HCT116 (cell line): ENCODE measurements around the gene PSMD12. TPM values are rescaled to one million over a fixed set of nuclear protein-coding genes. Genes with fewer than 3 reads are reported as not detected.
A peak's percentile ranks its signal among the peaks of the same experiment; 100 is the strongest.

Experiments
- ATAC-seq: fragments of 200-7000 bp; cut with Tn5 transposase; 2 replicates; pipeline ENCODE4 v1.9.1; 2020; ENCODE audit warnings: mild to moderate bottlenecking, moderate library complexity
- BruUV-seq: library from RNA; stranded (reverse); fragments of 400-500 nt; replicated peaks from 2 replicates; lab custom pipeline; 2021; lab: Mats Ljungman, UMichigan
- CTCF ChIA-PET: fragments of 300-600 bp; sonication (Branson Sonifier 250); formaldehyde crosslinking; loops from one replicate; lab custom pipeline; 2021; ENCODE audit warnings: antibody characterized with exemption; lab: Charles Lee
- POLR2A ChIA-PET: fragments of 300-600, 350-600 bp; sonication (Branson Sonifier 250); formaldehyde crosslinking; loops from one replicate; lab custom pipeline; 2021; ENCODE audit warnings: antibody characterized with exemption; lab: Charles Lee
- RAD21 ChIA-PET, 2 experiments: fragments of 300-600 bp; sonication (Branson Sonifier 250); formaldehyde crosslinking; loops; one replicate each; lab custom pipeline; 2023; ENCODE audit warnings: low total read pairs in 2 of 2; ENCODE audit not compliant: uncharacterized antibody in 2 of 2, unreplicated experiment in 2 of 2, low non-redundant PET in 1 of 2; lab: Charles Lee
- DNase-seq: peaks from one replicate; pipeline ENCODE4 v3.0.0-alpha.2; 2010; ENCODE audit warnings: low read depth, low spot score
- H2AFZ ChIP-seq: fragments of 200-600 bp; shearing (Covaris generic), sonication (generic); 2 replicates; pipeline ENCODE4 v1.6.1; 2017; ENCODE audit warnings: low read depth, mixed run types, mixed read lengths, antibody characterized with exemption, low read length; ENCODE audit not compliant: poor library complexity, severe bottlenecking
- H3K27ac ChIP-seq: 2 replicates; pipeline ENCODE4 v1.5.1; 2012; ENCODE audit warnings: low read depth, low read length
- H3K27me3 ChIP-seq: fragments of 200-600 bp; sonication (generic); 2 replicates; pipeline ENCODE4 v1.6.1; 2016; ENCODE audit warnings: mixed run types, low read length, mixed read lengths; ENCODE audit not compliant: insufficient read depth
- H3K36me3 ChIP-seq, 2 experiments: fragments of 200-500 bp in 1 of 2; fragments of 200-600 bp in 1 of 2; sonication (Bioruptor generic) in 1 of 2; sonication (generic) in 1 of 2; 2 replicates each; pipeline versions ENCODE4 v1.5.1 to v1.6.1; 2014 to 2016; ENCODE audit warnings: low read length in 2 of 2, inconsistent platforms in 1 of 2, mixed read lengths in 1 of 2, mixed run types in 1 of 2; ENCODE audit not compliant: insufficient read depth in 2 of 2, control insufficient read depth in 1 of 2
- H3K4me1 ChIP-seq, 2 experiments: fragments of 200-600 bp in 1 of 2; sonication (generic) in 1 of 2; 2 replicates each; pipeline versions ENCODE4 v1.5.1 to v1.6.1; 2012 to 2017; ENCODE audit warnings: low read length in 2 of 2, inconsistent platforms in 1 of 2, mild to moderate bottlenecking in 1 of 2, mixed read lengths in 1 of 2, mixed run types in 1 of 2, moderate library complexity in 1 of 2; ENCODE audit not compliant: insufficient read depth in 2 of 2, control insufficient read depth in 1 of 2
- H3K4me2 ChIP-seq: fragments of 200-600 bp; sonication (generic); 2 replicates; pipeline ENCODE4 v1.6.1; 2017; ENCODE audit warnings: mixed run types, low read length, mixed read lengths
- H3K4me3 ChIP-seq, 2 experiments: fragments of 200-600 bp in 1 of 2; sonication (generic) in 1 of 2; replicated peaks in 1 of 2; 2 replicates each; pipeline ENCODE4 v1.5.1; 2011 to 2016; ENCODE audit warnings: low read length in 2 of 2, control low read depth in 1 of 2, low read depth in 1 of 2, mild to moderate bottlenecking in 1 of 2, mixed read lengths in 1 of 2, mixed run types in 1 of 2
- H3K79me2 ChIP-seq: fragments of 200-600 bp; sonication (generic); 2 replicates; pipeline ENCODE4 v1.6.1; 2017; ENCODE audit warnings: mild to moderate bottlenecking, mixed run types, low read length, moderate library complexity, mixed read lengths; ENCODE audit not compliant: insufficient read depth
- H3K9ac ChIP-seq: fragments of 200-600 bp; sonication (generic); 2 replicates; pipeline ENCODE4 v1.6.1; 2016; ENCODE audit warnings: low read length, mixed read lengths
- H3K9me2 ChIP-seq: fragments of 200-600 bp; sonication (generic), shearing (Covaris generic); 2 replicates; pipeline ENCODE4 v1.6.1; 2017; ENCODE audit warnings: mixed run types, mild to moderate bottlenecking, moderate library complexity; ENCODE audit not compliant: insufficient read depth
- H3K9me3 ChIP-seq, 2 experiments: fragments of 200-500 bp in 1 of 2; fragments of 200-600 bp in 1 of 2; sonication (Bioruptor generic) in 1 of 2; sonication (generic) in 1 of 2; 2 replicates each; pipeline ENCODE4 v1.6.1; 2014 to 2017; ENCODE audit warnings: low read length in 2 of 2, mixed read lengths in 2 of 2, inconsistent platforms in 1 of 2, low read depth in 1 of 2, mild to moderate bottlenecking in 1 of 2, mixed run types in 1 of 2, moderate library complexity in 1 of 2; ENCODE audit not compliant: control insufficient read depth in 1 of 2, insufficient read depth in 1 of 2
- H4K20me1 ChIP-seq: fragments of 200-600 bp; sonication (generic), shearing (Covaris generic); 2 replicates; pipeline ENCODE4 v1.6.1; 2017; ENCODE audit warnings: mixed run types, mild to moderate bottlenecking, moderate library complexity; ENCODE audit not compliant: insufficient read depth
- ATF3 ChIP-seq: IDR thresholded peaks from 2 replicates; pipeline ENCODE4 v1.6.1; 2012
- CBX3 ChIP-seq: IDR thresholded peaks from 2 replicates; pipeline ENCODE4 v1.6.1; 2012; ENCODE audit warnings: low read depth
- CEBPB ChIP-seq: IDR thresholded peaks from 2 replicates; pipeline ENCODE4 v1.6.1; 2012; ENCODE audit warnings: low read depth
- EGR1 ChIP-seq: IDR thresholded peaks from 2 replicates; pipeline ENCODE4 v1.6.1; 2012; ENCODE audit warnings: low read depth
- ELF1 ChIP-seq: IDR thresholded peaks from 2 replicates; pipeline ENCODE4 v1.6.1; 2012; ENCODE audit warnings: low read depth, borderline replicate concordance
- EZH2 ChIP-seq: fragments of 200-600 bp; sonication (generic); IDR thresholded peaks from 2 replicates; pipeline ENCODE4 v1.6.1; 2017; ENCODE audit warnings: antibody characterized with exemption, mixed run types
- EZH2phosphoT487 ChIP-seq: fragments of 200-600 bp; IDR thresholded peaks from 2 replicates; pipeline ENCODE4 v1.6.1; 2018; ENCODE audit warnings: antibody characterized with exemption, borderline replicate concordance
- FOSL1 ChIP-seq: IDR thresholded peaks from 2 replicates; pipeline ENCODE4 v1.6.1; 2012; ENCODE audit warnings: low read depth
- JUND ChIP-seq: IDR thresholded peaks from 2 replicates; pipeline ENCODE4 v1.6.1; 2012
- MAX ChIP-seq: IDR thresholded peaks from 2 replicates; pipeline ENCODE4 v1.6.1; 2012
- POLR2AphosphoS5 ChIP-seq: IDR thresholded peaks from 2 replicates; pipeline ENCODE4 v1.6.1; 2011; ENCODE audit warnings: mild to moderate bottlenecking, low read depth, low read length, moderate library complexity
- RAD21 ChIP-seq: IDR thresholded peaks from 2 replicates; pipeline ENCODE4 v1.6.1; 2012; ENCODE audit warnings: low read depth, mild to moderate bottlenecking
- REST ChIP-seq: IDR thresholded peaks from 2 replicates; pipeline ENCODE4 v1.6.1; 2012; ENCODE audit warnings: low read depth
- SIN3A ChIP-seq: IDR thresholded peaks from 2 replicates; pipeline ENCODE4 v1.6.1; 2012; ENCODE audit warnings: low read depth
- SP1 ChIP-seq: IDR thresholded peaks from 2 replicates; pipeline ENCODE4 v1.6.1; 2012; ENCODE audit warnings: low read depth
- SRF ChIP-seq: IDR thresholded peaks from 2 replicates; pipeline ENCODE4 v1.6.1; 2012; ENCODE audit warnings: low read depth
- TCF7L2 ChIP-seq: IDR thresholded peaks from 2 replicates; pipeline ENCODE4 v1.7.0; 2011; ENCODE audit warnings: borderline replicate concordance, inconsistent platforms; ENCODE audit not compliant: insufficient read depth, insufficient read length; ENCODE audit errors: extremely low read depth
- YY1 ChIP-seq: IDR thresholded peaks from 2 replicates; pipeline ENCODE4 v1.6.1; 2011; ENCODE audit warnings: low read length, low read depth, moderate library complexity, mild to moderate bottlenecking; ENCODE audit not compliant: insufficient replicate concordance; ENCODE audit errors: extremely low read depth
- ZBTB33 ChIP-seq: IDR thresholded peaks from 2 replicates; pipeline ENCODE4 v1.6.1; 2011; ENCODE audit warnings: mild to moderate bottlenecking, low read length, moderate library complexity; ENCODE audit not compliant: insufficient replicate concordance; ENCODE audit errors: extremely low read depth
- ZFX ChIP-seq: fragments of 450-650 bp; IDR thresholded peaks from 2 replicates; pipeline ENCODE4 v1.6.1; 2017
- ZNF274 ChIP-seq: fragments of 200-500 bp; sonication (Bioruptor generic); IDR thresholded peaks from 2 replicates; pipeline ENCODE4 v1.6.1; 2014; ENCODE audit warnings: mild to moderate bottlenecking, low read depth, low read length, inconsistent platforms
- intact Hi-C: fragments of 100-400 bp; cut with micrococcal nuclease; formaldehyde crosslinking; loops from 2 replicates; pipeline ENCODE4 v1.10.0; 2022
- total RNA-seq: library from RNA; stranded (reverse); gene quantifications from one replicate; pipeline ENCODE4 v1.2.1, GENCODE V29; 2021; ENCODE audit not compliant: unreplicated experiment

Gene PSMD12
- total RNA-seq, 1 experiment from 2014 or later: 115 TPM

- Histone ChIP-seq H2AFZ (peak within 1 kb of the TSS; percentile 59), H3K79me2 (peaks cover 21% of the 10 kb centered on the region; the same call in 1 of the 2 replicates), H4K20me1 (no peaks in the 10 kb centered on the region), H3K27me3 (no peaks in the 10 kb centered on the region), H3K4me3 (peak within 1 kb of the TSS; percentile 66 to 89), H3K9me2 (no peaks in the 10 kb centered on the region), H3K4me1 (peaks cover 26 to 49% of the 10 kb centered on the region in 2 experiments), H3K36me3 (no peaks in the 10 kb centered on the region), H3K9me3 (no peaks in the 10 kb centered on the region), H3K27ac (peak within 1 kb of the TSS; percentile 73), H3K9ac (peak within 1 kb of the TSS; percentile 86), H3K4me2 (peak within 1 kb of the TSS; percentile 97)
- DNase-seq (peak; percentile 68), ATAC-seq (peak; percentile 67)
- ChIA-PET CTCF (interaction anchor here (1.0 to 4.7 kb wide), 7 partner anchors 17 to 313 kb away, joined by 4 to 41 read pairs (median 15); no protein-coding TSS in a partner anchor), RAD21 (interaction anchor here in 1 of 2 experiments (0.5 kb wide), 1 partner anchor 64 kb away, joined by 7 read pairs; no protein-coding TSS in a partner anchor), POLR2A (interaction anchor here (0.9 to 1.9 kb wide), 2 partner anchors 12 to 93 kb away, joined by 3 to 6 read pairs; partner anchors contain the start of gene PSMD12)
- intact Hi-C loops: loop anchor here (5.0 kb wide), 2 partner anchors 45 to 450 kb away; partner anchors contain the start of gene BPTF
- BruUV-seq: no TSS peak
- no peak for TF ChIP-seq EZH2
- no peak for TF ChIP-seq ZNF274
- TF ChIP-seq JUND: no peak
- TF ChIP-seq EZH2phosphoT487: no peak
- TF ChIP-seq RAD21: no peak
- TF ChIP-seq ZBTB33: no peak
- no peak for TF ChIP-seq ATF3
- no peak for TF ChIP-seq FOSL1
- no peak; the same call in 1 of the 2 replicates for TF ChIP-seq SP1
- peak; percentile 91 for TF ChIP-seq SIN3A
- no peak for TF ChIP-seq SRF
- peak; percentile 86 for TF ChIP-seq MAX
- TF ChIP-seq TCF7L2: no peak
- TF ChIP-seq YY1: peak; percentile 29
- no peak for TF ChIP-seq REST
- TF ChIP-seq EGR1: no peak
- no peak; the same call in 1 of the 2 replicates for TF ChIP-seq CBX3
- TF ChIP-seq CEBPB: no peak
- peak; percentile 83 for TF ChIP-seq POLR2AphosphoS5
- TF ChIP-seq ZFX: 0 out of 2 replicates have a peak, but pooled peaks have one; percentile 4
- TF ChIP-seq ELF1: no peak
Measured at GRCh38 chr17:67376737-67377487, 10.5 kb upstream of the PSMD12 start, which contains the start of gene PITPNC1. PITPNC1 (plus strand) TSS chr17:67377281.
